HG02973 (cell line): ENCODE data around the gene SCARB1.
A peak's percentile ranks its signal among the peaks of the same experiment; 100 is the strongest.

Experiments used
- ATAC-seq: cut with Tn5 transposase; IDR thresholded peaks from one replicate; pipeline ENCODE4 v1.9.1; 2021; ENCODE audit warnings: moderate library complexity; ENCODE audit not compliant: unreplicated experiment

The SCARB1 gene

GRCh38 chr12:124734224-124734788 is 129.4 kb downstream of the SCARB1 start:
- ATAC-seq = no peak

DNA sequence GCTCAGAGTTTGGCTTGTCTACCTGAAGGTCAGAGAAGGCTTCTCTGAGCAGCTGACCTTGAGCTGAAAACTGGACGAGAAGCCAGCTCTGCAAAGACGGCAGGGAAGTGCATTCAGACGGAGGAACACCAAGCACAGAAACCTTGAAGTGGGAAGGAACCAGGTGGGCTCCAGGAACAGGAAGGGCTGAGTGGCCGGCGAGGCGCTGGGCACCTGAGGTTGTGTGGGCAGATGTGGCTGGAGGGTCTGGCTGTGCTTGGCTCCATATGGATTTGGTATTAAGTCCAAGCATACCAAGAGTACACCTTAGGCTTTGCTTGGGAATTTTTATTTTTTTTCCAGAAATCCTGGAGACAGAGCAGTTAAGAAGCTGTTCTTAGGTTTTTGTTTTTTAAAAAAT is 130.6 kb downstream of the SCARB1 start:
- ATAC-seq = no peak

- ATAC-seq = no peak
Measured at GRCh38 chr12:124732275-124733075, 131.2 kb downstream of the SCARB1 start.

- ATAC-seq = no peak
Measured at GRCh38 chr12:124731869-124732268, 131.8 kb downstream of the SCARB1 start.

- no peak for ATAC-seq
Measured at GRCh38 chr12:124730455-124730932, 133.2 kb downstream of the SCARB1 start.

DNA sequence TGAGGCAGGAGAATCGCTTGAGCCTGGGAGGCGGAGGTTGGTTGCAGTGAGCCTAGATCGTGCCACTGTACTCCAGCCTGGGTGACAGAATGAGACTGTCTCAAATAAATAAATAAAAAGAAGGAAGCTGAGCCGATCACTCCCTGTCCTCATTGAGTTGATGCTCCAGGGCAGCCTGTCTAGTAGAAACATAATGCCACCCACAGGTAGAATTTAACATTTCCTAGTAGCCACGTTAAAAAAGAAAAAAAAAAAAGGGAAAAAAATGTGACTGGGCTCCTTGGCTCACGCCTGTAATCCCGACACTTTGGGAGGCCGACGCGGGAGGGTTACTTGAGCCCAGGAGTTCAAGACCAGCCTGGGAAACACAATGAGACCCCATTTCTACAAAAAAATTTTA is 135.7 kb downstream of the SCARB1 start:
- ATAC-seq = no peak

- ATAC-seq = peak; percentile 50
Measured at GRCh38 chr12:124727264-124727800, 136.3 kb downstream of the SCARB1 start.
